HepG2 (cell line): ENCODE measurements around the gene NUDT19. TPM values are rescaled to one million over a fixed set of nuclear protein-coding genes. Genes with fewer than 3 reads are reported as not detected.

Experiments
- ARNT2 ChIP-seq: sonication (generic); formaldehyde crosslinking; IDR thresholded peaks from 2 replicates; pipeline ENCODE4 v1.8.0; 2022; ENCODE audit warnings: mild to moderate bottlenecking, low read depth, missing genetic modification reagents, moderate library complexity
- FOXJ3 ChIP-seq: sonication (generic); formaldehyde crosslinking; IDR thresholded peaks from 2 replicates; pipeline ENCODE4 v1.4.0; 2020; ENCODE audit warnings: missing genetic modification reagents, mild to moderate bottlenecking, borderline replicate concordance
- FOXM1 ChIP-seq: sonication (generic); formaldehyde crosslinking; IDR thresholded peaks from 2 replicates; pipeline ENCODE4 v1.5.0; 2020; ENCODE audit warnings: missing genetic modification reagents
- GABPB1 ChIP-seq: IDR thresholded peaks from 2 replicates; pipeline ENCODE4 v1.6.1; 2016; ENCODE audit warnings: mild to moderate bottlenecking, missing genetic modification reagents, moderate library complexity, missing compliant biosample characterization
- KLF16 ChIP-seq, 2 experiments: sonication (generic) in 1 of 2; formaldehyde crosslinking in 1 of 2; IDR thresholded peaks; 2 replicates each; pipeline versions ENCODE4 v1.6.1 to v1.8.0; 2016 to 2023; ENCODE audit warnings: missing genetic modification reagents in 2 of 2, missing compliant biosample characterization in 1 of 2
- MYC ChIP-seq: sonication (generic); formaldehyde crosslinking; IDR thresholded peaks from 2 replicates; pipeline ENCODE4 v1.9.0; 2021; ENCODE audit warnings: missing genetic modification reagents, borderline replicate concordance
- NR1H2 ChIP-seq: sonication (generic); formaldehyde crosslinking; IDR thresholded peaks from 2 replicates; pipeline ENCODE4 v1.8.1; 2022; ENCODE audit warnings: low read depth, missing genetic modification reagents, borderline replicate concordance
- NR2F2 ChIP-seq: IDR thresholded peaks from 2 replicates; pipeline ENCODE4 v1.6.1; 2012; ENCODE audit warnings: low read depth, inconsistent platforms, borderline replicate concordance
- PHF5A ChIP-seq: IDR thresholded peaks from one replicate; pipeline ENCODE4 v1.6.1; 2018; ENCODE audit warnings: low read depth, missing genetic modification reagents; ENCODE audit not compliant: unreplicated experiment
- SMAD1 ChIP-seq: sonication (generic); formaldehyde crosslinking; IDR thresholded peaks from 2 replicates; pipeline ENCODE4 v1.4.0; 2020; ENCODE audit warnings: missing genetic modification reagents, low read depth, mild to moderate bottlenecking, borderline replicate concordance
- YY1 ChIP-seq: IDR thresholded peaks from 2 replicates; pipeline ENCODE4 v1.6.1; 2011; ENCODE audit warnings: low read length, low read depth, moderate library complexity, mild to moderate bottlenecking; ENCODE audit not compliant: insufficient read depth, insufficient replicate concordance
- ZKSCAN5 ChIP-seq: sonication (generic); formaldehyde crosslinking; IDR thresholded peaks from 2 replicates; pipeline ENCODE4 v1.5.1; 2020; ENCODE audit warnings: mild to moderate bottlenecking, missing genetic modification reagents
- ZNF317 ChIP-seq: sonication (generic); formaldehyde crosslinking; IDR thresholded peaks from 2 replicates; pipeline ENCODE4 v1.5.0; 2020; ENCODE audit warnings: mild to moderate bottlenecking, missing genetic modification reagents
- ZNF703 ChIP-seq: sonication (generic); formaldehyde crosslinking; IDR thresholded peaks from 2 replicates; pipeline ENCODE4 v1.5.1; 2020; ENCODE audit warnings: missing genetic modification reagents, mild to moderate bottlenecking, moderate library complexity, borderline replicate concordance
- polyA plus RNA-seq, 8 experiments: library from polyadenylated mRNA; depleted of rRNA in 3 of 8; stranded (reverse) in 7 of 8; unstranded in 1 of 8; fragments of >200 nt; fragmentation: Illumina TruSeq in 4 of 8; extraction: Trizol in 4 of 8; gene quantifications; 2 replicates each; pipeline versions ENCODE4 v1.2.1 to v1.2.3, GENCODE V29; 2011 to 2016; ENCODE audit warnings: low read depth in 4 of 8, missing spikeins in 1 of 8, mixed read lengths in 1 of 8; ENCODE audit not compliant: insufficient read depth in 1 of 8
- total RNA-seq, 5 experiments: library from RNA; depleted of rRNA; stranded (reverse); fragments of >200 nt; fragmentation: Illumina TruSeq; extraction: Trizol; gene quantifications; 2 replicates each; pipeline ENCODE4 v1.2.3, GENCODE V29; 2016; ENCODE audit warnings: low read depth in 1 of 5
- TF ChIP-seq, protein P1 (sequence below): fragments of 450-650 bp; IDR thresholded peaks from 2 replicates; pipeline ENCODE4 v1.6.1; 2016
- TF ChIP-seq, protein P2 (sequence below): sonication (generic); formaldehyde crosslinking; IDR thresholded peaks from 2 replicates; pipeline ENCODE4 v1.4.0; 2020; ENCODE audit warnings: mild to moderate bottlenecking, missing genetic modification reagents, borderline replicate concordance
- TF ChIP-seq, protein P3 (sequence below): sonication (generic); formaldehyde crosslinking; IDR thresholded peaks from 2 replicates; pipeline ENCODE4 v1.5.1; 2020; ENCODE audit warnings: missing genetic modification reagents, mild to moderate bottlenecking, borderline replicate concordance
- TF ChIP-seq, protein P4 (sequence below): sonication (generic); formaldehyde crosslinking; conservative IDR thresholded peaks from 2 replicates; pipeline ENCODE4 v1.4.0; 2020; ENCODE audit warnings: missing genetic modification reagents

NUDT19 gene
- total and polyA plus RNA-seq, 2 of the 13 experiments (the other 11 are each of a cell fraction or from before 2014, with no cell fraction given), result 3.1 to 3.6 TPM

DNA sequence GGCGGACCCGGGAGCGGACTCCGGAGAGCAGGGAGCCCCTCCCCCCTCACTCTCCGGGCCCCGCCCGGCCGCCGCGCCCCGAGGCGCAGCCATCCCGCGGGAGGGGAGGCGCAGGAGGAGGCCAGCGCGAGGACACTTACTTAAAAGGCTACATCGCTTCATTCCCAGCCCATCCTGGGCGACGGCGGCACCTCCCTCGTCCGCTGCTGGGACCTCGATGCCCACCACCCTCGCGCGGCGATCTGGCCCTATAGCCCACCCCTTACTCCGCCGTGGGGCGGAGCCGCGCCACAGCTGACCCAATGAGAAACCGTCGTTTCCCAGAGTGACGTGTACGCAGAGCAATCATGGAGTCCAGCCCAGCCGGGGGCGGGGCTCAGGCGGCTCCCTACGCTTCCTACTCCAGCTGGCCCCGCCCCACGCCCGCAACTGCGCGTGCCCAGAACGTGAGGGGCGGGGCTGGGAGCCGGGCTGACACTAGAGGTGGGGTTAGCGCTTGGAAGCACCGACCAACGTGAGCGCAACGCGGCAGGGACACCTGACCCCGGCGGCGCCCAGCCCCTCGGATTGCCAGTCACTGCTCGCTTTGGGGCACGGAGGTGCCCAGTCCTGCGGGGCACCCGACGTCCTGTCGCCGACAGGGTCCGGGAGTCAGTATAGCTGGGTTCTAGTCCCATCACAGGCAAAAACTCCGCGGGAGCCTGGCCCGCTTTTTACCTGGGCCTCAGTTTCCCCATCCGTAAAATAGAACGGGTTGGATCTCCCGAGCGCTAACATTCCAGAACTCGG, 16.5 kb upstream of the NUDT19 start, which contains the start of gene ANKRD27 (continued):
- TF ChIP-seq, protein P1, sequence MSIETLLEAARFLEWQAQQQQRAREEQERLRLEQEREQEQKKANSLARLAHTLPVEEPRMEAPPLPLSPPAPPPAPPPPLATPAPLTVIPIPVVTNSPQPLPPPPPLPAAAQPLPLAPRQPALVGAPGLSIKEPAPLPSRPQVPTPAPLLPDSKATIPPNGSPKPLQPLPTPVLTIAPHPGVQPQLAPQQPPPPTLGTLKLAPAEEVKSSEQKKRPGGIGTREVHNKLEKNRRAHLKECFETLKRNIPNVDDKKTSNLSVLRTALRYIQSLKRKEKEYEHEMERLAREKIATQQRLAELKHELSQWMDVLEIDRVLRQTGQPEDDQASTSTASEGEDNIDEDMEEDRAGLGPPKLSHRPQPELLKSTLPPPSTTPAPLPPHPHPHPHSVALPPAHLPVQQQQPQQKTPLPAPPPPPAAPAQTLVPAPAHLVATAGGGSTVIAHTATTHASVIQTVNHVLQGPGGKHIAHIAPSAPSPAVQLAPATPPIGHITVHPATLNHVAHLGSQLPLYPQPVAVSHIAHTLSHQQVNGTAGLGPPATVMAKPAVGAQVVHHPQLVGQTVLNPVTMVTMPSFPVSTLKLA, result no peak
- TF ChIP-seq ARNT2 (CRISPR knock-in tag), result 0 out of 2 replicates have a peak, but pooled peaks have one; percentile 39
- TF ChIP-seq, protein P2, sequence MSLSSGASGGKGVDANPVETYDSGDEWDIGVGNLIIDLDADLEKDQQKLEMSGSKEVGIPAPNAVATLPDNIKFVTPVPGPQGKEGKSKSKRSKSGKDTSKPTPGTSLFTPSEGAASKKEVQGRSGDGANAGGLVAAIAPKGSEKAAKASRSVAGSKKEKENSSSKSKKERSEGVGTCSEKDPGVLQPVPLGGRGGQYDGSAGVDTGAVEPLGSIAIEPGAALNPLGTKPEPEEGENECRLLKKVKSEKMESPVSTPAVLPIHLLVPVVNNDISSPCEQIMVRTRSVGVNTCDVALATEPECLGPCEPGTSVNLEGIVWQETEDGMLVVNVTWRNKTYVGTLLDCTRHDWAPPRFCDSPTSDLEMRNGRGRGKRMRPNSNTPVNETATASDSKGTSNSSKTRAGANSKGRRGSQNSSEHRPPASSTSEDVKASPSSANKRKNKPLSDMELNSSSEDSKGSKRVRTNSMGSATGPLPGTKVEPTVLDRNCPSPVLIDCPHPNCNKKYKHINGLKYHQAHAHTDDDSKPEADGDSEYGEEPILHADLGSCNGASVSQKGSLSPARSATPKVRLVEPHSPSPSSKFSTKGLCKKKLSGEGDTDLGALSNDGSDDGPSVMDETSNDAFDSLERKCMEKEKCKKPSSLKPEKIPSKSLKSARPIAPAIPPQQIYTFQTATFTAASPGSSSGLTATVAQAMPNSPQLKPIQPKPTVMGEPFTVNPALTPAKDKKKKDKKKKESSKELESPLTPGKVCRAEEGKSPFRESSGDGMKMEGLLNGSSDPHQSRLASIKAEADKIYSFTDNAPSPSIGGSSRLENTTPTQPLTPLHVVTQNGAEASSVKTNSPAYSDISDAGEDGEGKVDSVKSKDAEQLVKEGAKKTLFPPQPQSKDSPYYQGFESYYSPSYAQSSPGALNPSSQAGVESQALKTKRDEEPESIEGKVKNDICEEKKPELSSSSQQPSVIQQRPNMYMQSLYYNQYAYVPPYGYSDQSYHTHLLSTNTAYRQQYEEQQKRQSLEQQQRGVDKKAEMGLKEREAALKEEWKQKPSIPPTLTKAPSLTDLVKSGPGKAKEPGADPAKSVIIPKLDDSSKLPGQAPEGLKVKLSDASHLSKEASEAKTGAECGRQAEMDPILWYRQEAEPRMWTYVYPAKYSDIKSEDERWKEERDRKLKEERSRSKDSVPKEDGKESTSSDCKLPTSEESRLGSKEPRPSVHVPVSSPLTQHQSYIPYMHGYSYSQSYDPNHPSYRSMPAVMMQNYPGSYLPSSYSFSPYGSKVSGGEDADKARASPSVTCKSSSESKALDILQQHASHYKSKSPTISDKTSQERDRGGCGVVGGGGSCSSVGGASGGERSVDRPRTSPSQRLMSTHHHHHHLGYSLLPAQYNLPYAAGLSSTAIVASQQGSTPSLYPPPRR, result no peak
- TF ChIP-seq, protein P3, sequence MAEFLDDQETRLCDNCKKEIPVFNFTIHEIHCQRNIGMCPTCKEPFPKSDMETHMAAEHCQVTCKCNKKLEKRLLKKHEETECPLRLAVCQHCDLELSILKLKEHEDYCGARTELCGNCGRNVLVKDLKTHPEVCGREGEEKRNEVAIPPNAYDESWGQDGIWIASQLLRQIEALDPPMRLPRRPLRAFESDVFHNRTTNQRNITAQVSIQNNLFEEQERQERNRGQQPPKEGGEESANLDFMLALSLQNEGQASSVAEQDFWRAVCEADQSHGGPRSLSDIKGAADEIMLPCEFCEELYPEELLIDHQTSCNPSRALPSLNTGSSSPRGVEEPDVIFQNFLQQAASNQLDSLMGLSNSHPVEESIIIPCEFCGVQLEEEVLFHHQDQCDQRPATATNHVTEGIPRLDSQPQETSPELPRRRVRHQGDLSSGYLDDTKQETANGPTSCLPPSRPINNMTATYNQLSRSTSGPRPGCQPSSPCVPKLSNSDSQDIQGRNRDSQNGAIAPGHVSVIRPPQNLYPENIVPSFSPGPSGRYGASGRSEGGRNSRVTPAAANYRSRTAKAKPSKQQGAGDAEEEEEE (CRISPR knock-in tag), result no peak
- peak; percentile 60; the same call in 1 of the 2 replicates for TF ChIP-seq FOXJ3
- TF ChIP-seq NR2F2, result no peak
- TF ChIP-seq KLF16 (CRISPR knock-in tag; IDR thresholded peaks at IDR 0.05), result no peak; a peak in 1 of 4 replicates
- no peak for TF ChIP-seq PHF5A (CRISPR knock-in tag)
- peak; percentile 3; the same call in 1 of the 2 replicates for TF ChIP-seq SMAD1 (CRISPR knock-in tag)
- no peak; the same call in 1 of the 2 replicates for TF ChIP-seq MYC (CRISPR knock-in tag)
- TF ChIP-seq ZKSCAN5 (CRISPR knock-in tag), result no peak
- TF ChIP-seq FOXM1 (CRISPR knock-in tag), result no peak
- peak; percentile 75 for TF ChIP-seq GABPB1 (CRISPR knock-in tag)
- TF ChIP-seq NR1H2, result 0 out of 2 replicates have a peak, but pooled peaks have one; percentile 15
- no peak for TF ChIP-seq YY1
- TF ChIP-seq, protein P4, sequence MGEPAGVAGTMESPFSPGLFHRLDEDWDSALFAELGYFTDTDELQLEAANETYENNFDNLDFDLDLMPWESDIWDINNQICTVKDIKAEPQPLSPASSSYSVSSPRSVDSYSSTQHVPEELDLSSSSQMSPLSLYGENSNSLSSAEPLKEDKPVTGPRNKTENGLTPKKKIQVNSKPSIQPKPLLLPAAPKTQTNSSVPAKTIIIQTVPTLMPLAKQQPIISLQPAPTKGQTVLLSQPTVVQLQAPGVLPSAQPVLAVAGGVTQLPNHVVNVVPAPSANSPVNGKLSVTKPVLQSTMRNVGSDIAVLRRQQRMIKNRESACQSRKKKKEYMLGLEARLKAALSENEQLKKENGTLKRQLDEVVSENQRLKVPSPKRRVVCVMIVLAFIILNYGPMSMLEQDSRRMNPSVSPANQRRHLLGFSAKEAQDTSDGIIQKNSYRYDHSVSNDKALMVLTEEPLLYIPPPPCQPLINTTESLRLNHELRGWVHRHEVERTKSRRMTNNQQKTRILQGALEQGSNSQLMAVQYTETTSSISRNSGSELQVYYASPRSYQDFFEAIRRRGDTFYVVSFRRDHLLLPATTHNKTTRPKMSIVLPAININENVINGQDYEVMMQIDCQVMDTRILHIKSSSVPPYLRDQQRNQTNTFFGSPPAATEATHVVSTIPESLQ, result no peak
- no peak for TF ChIP-seq ZNF317 (CRISPR knock-in tag)
- no peak for TF ChIP-seq ZNF703 (CRISPR knock-in tag)
